OCI-LY7 (cell line): ENCODE data around the gene PRKAG2.

Experiments
- EZH2phosphoT487 ChIP-seq: fragments of 200-600 bp; sonication (generic); IDR thresholded peaks from 2 replicates; pipeline ENCODE4 v1.6.1; 2018; ENCODE audit warnings: low read depth, borderline replicate concordance, mild to moderate bottlenecking, mixed run types, antibody characterized with exemption, low read length, moderate library complexity, mixed read lengths
- TF ChIP-seq, protein P1 (sequence below): fragments of 200-600 bp; sonication (generic); conservative IDR thresholded peaks from 2 replicates; pipeline ENCODE4 v1.5.1; 2014; ENCODE audit warnings: mild to moderate bottlenecking, antibody characterized with exemption, low read length, moderate library complexity, mixed read lengths

DNA sequence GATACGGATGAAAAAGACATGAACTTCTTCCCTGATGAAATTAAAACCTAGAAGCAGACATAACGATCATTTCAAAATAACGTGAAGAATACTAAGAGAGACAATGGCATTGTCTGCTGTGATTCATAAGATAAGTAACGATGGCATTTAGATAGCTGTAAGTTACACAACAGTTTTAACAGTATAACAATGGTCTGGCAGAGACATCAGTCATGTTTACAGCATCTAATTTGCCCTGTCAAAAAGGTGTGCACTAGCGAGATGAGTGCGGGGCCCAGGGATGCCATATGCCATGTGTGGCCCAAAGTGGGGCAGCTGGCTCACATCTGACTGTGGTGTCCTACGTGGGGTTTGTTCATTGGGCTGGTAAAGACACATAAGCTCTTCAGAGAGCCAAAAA lies 301.5 kb downstream of the PRKAG2 start:
- TF ChIP-seq, protein P1, sequence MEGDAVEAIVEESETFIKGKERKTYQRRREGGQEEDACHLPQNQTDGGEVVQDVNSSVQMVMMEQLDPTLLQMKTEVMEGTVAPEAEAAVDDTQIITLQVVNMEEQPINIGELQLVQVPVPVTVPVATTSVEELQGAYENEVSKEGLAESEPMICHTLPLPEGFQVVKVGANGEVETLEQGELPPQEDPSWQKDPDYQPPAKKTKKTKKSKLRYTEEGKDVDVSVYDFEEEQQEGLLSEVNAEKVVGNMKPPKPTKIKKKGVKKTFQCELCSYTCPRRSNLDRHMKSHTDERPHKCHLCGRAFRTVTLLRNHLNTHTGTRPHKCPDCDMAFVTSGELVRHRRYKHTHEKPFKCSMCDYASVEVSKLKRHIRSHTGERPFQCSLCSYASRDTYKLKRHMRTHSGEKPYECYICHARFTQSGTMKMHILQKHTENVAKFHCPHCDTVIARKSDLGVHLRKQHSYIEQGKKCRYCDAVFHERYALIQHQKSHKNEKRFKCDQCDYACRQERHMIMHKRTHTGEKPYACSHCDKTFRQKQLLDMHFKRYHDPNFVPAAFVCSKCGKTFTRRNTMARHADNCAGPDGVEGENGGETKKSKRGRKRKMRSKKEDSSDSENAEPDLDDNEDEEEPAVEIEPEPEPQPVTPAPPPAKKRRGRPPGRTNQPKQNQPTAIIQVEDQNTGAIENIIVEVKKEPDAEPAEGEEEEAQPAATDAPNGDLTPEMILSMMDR = no peak
- TF ChIP-seq EZH2phosphoT487 = no peak
